K562 (cell line): ENCODE results near the gene MBD2. TPM values are rescaled to one million over a fixed set of nuclear protein-coding genes. Genes with fewer than 3 reads are reported as not detected.

ENCODE experiments used
- ATAC-seq: fragments of 200-7000 bp; cut with Tn5 transposase; 3 replicates; pipeline ENCODE4 v1.9.1; 2020; ENCODE audit warnings: moderate library complexity
- BruUV-seq: library from RNA; stranded (reverse); fragments of 400-500 nt; replicated peaks from 2 replicates; lab custom pipeline; 2021; lab: Mats Ljungman, UMichigan
- CTCF ChIA-PET: fragments of 300-600 bp; formaldehyde crosslinking; extraction: SDS; loops from one replicate; lab custom pipeline; 2021; ENCODE audit warnings: low intra/inter-chr PET ratio; lab: Yijun Ruan, JAX
- POLR2A ChIA-PET: fragments of 300-600, 350-650 bp; sonication (Branson Sonifier 250); formaldehyde crosslinking; extraction: SDS; loops from one replicate; lab custom pipeline; 2021; ENCODE audit warnings: antibody characterized with exemption, inconsistent platforms; lab: Yijun Ruan, JAX
- DNase-seq, 4 experiments: peaks; one replicate each; pipeline versions ENCODE4 v3.0.0 to v3.0.0-alpha.2; 2011 to 2018; ENCODE audit warnings: low spot score in 3 of 4, mixed read lengths in 3 of 4; ENCODE audit errors: extremely low read depth in 1 of 4
- FAIRE-seq: peaks from 2 replicates; lab custom pipeline; 2011; peaks lifted over from hg19 to GRCh38; lab: Jason Lieb, UNC
- H2AFZ ChIP-seq: 2 replicates; pipeline ENCODE4 v1.6.0; 2011; ENCODE audit warnings: low read depth, low read length, control low read depth, inconsistent platforms
- H3K27ac ChIP-seq: fragments of 200-600 bp; 3 replicates; pipeline ENCODE4 v1.8.0; 2011; ENCODE audit warnings: low read depth, mild to moderate bottlenecking, control low read depth, inconsistent platforms, low read length, moderate library complexity, mixed read lengths; ENCODE audit errors: extremely low read depth
- H3K27me3 ChIP-seq, 2 experiments: fragments of 300-600 bp in 1 of 2; 2 replicates in 1 of 2; 3 replicates in 1 of 2; pipeline versions ENCODE4 v1.6.0 to v1.8.0; 2011; ENCODE audit warnings: inconsistent platforms in 2 of 2, low read length in 2 of 2, mild to moderate bottlenecking in 1 of 2, mixed read lengths in 1 of 2, moderate library complexity in 1 of 2; ENCODE audit not compliant: control insufficient read depth in 2 of 2, insufficient read depth in 2 of 2
- H3K36me3 ChIP-seq: fragments of 300-600 bp; 3 replicates; pipeline ENCODE4 v1.8.0; 2011; ENCODE audit warnings: mild to moderate bottlenecking, low read length, inconsistent platforms; ENCODE audit not compliant: control insufficient read depth, insufficient read depth
- H3K4me1 ChIP-seq, 2 experiments: fragments of 200-600 bp in 1 of 2; replicated peaks in 1 of 2; 2 replicates in 1 of 2; 3 replicates in 1 of 2; pipeline versions ENCODE4 v1.5.1 to v1.8.0; 2011; ENCODE audit warnings: inconsistent platforms in 2 of 2, low read length in 2 of 2, mild to moderate bottlenecking in 1 of 2, mixed read lengths in 1 of 2, moderate library complexity in 1 of 2; ENCODE audit not compliant: control insufficient read depth in 2 of 2, insufficient read depth in 2 of 2
- H3K4me2 ChIP-seq: 2 replicates; pipeline ENCODE4 v1.6.1; 2011; ENCODE audit warnings: low read length, control low read depth, inconsistent platforms, mixed read lengths; ENCODE audit not compliant: insufficient read depth
- H3K4me3 ChIP-seq: fragments of 200-600 bp; sonication (generic), shearing (Covaris generic); 2 replicates; pipeline ENCODE4 v1.5.1; 2016; ENCODE audit warnings: control low read depth, inconsistent platforms
- H3K79me2 ChIP-seq: fragments of 200-600 bp; 3 replicates; pipeline ENCODE4 v1.8.0; 2011; ENCODE audit warnings: low read length, inconsistent platforms; ENCODE audit not compliant: control insufficient read depth, insufficient read depth
- H3K9ac ChIP-seq, 2 experiments: 2 replicates each; pipeline versions ENCODE4 v1.6.0 to v1.6.1; 2011; ENCODE audit warnings: low read depth in 2 of 2, low read length in 2 of 2, control low read depth in 1 of 2, inconsistent platforms in 1 of 2, mild to moderate bottlenecking in 1 of 2, mixed read lengths in 1 of 2; ENCODE audit not compliant: insufficient read depth in 1 of 2
- H3K9me1 ChIP-seq: one replicate; pipeline ENCODE4 v1.6.0; 2011; ENCODE audit warnings: inconsistent platforms, mild to moderate bottlenecking, low read length, moderate library complexity; ENCODE audit not compliant: control insufficient read depth, insufficient read depth
- H3K9me3 ChIP-seq: replicated peaks from 2 replicates; pipeline ENCODE4 v1.5.1; 2011; ENCODE audit warnings: low read depth, low read length, inconsistent platforms; ENCODE audit not compliant: control insufficient read depth, insufficient read depth
- H4K20me1 ChIP-seq: replicated peaks from 2 replicates; pipeline ENCODE4 v1.6.1; 2011; ENCODE audit warnings: low read length, inconsistent platforms, mixed read lengths; ENCODE audit not compliant: control insufficient read depth, insufficient read depth
- PTRF ChIP-seq: fragments of 450-650 bp; IDR thresholded peaks from 2 replicates; pipeline ENCODE4 v1.6.1; 2016; ENCODE audit warnings: mild to moderate bottlenecking, missing genetic modification characterization, missing compliant biosample characterization
- RFX5 ChIP-seq: IDR thresholded peaks from 2 replicates; pipeline ENCODE4 v1.6.1; 2011; ENCODE audit warnings: low read depth, mild to moderate bottlenecking, improper control_type of control experiment, low read length
- SNRNP70 ChIP-seq: fragments of 200-400 bp; formaldehyde crosslinking; optimal IDR thresholded peaks from 2 replicates; pipeline ENCODE3; 2017; ENCODE audit warnings: low read depth, low read length
- SOX6 ChIP-seq: fragments of 450-650 bp; IDR thresholded peaks from 2 replicates; pipeline ENCODE4 v1.6.1; 2014; ENCODE audit warnings: mild to moderate bottlenecking
- SRSF1 ChIP-seq: fragments of 200-400 bp; formaldehyde crosslinking; IDR thresholded peaks from 2 replicates; pipeline ENCODE4 v1.6.1; 2017; ENCODE audit warnings: mild to moderate bottlenecking, low read depth, low read length, moderate library complexity
- TCF7L2 ChIP-seq: fragments of 150-350 bp; IDR thresholded peaks from 2 replicates; pipeline ENCODE4 v1.6.1; 2016; ENCODE audit warnings: low read depth, mild to moderate bottlenecking, low read length, moderate library complexity
- ZBED1 ChIP-seq: IDR thresholded peaks from 2 replicates; pipeline ENCODE4 v1.6.1; 2014
- ZFP1 ChIP-seq: fragments of 450-650 bp; formaldehyde crosslinking; IDR thresholded peaks from 2 replicates; pipeline ENCODE4 v1.4.0; 2020; ENCODE audit warnings: mild to moderate bottlenecking, mixed read lengths
- ZNF134 ChIP-seq: fragments of 250-450 bp; sonication (Bioruptor Pico); conservative IDR thresholded peaks from 2 replicates; pipeline ENCODE4 v1.4.0; 2020
- ZNF263 ChIP-seq: sonication (generic); formaldehyde crosslinking; IDR thresholded peaks from 2 replicates; pipeline ENCODE4 v1.8.0; 2022; ENCODE audit warnings: mild to moderate bottlenecking, missing genetic modification reagents, borderline replicate concordance
- ZNF431 ChIP-seq: sonication (generic); formaldehyde crosslinking; IDR thresholded peaks from 2 replicates; pipeline ENCODE4 v1.8.0; 2022; ENCODE audit warnings: mild to moderate bottlenecking, missing genetic modification reagents
- ZNF717 ChIP-seq: fragments of 250-450 bp; sonication (Bioruptor Pico); IDR thresholded peaks from 2 replicates; pipeline ENCODE4 v1.5.0; 2021
- ZNF764 ChIP-seq: fragments of 250-450 bp; sonication (Bioruptor Pico); IDR thresholded peaks from 2 replicates; pipeline ENCODE4 v1.4.0; 2020; ENCODE audit warnings: low read depth, mild to moderate bottlenecking, moderate library complexity
- ZNF830 ChIP-seq: fragments of 250-450 bp; sonication (Bioruptor Pico); IDR thresholded peaks from 2 replicates; pipeline ENCODE4 v1.5.0; 2021; ENCODE audit warnings: mild to moderate bottlenecking
- WGBS: fragments of 100-300 bp; shearing (Covaris generic); methylation state at CpG from one replicate; pipeline ENCODE4 v1.1.6; 2016; ENCODE audit warnings: low coverage, mixed read lengths; ENCODE audit not compliant: insufficient coverage; ENCODE audit errors: missing lambda C conversion rate; 5-methylcytosine and 5-hydroxymethylcytosine counted together
- in situ Hi-C: fragments of 300-500 bp; cut with MboI; formaldehyde crosslinking; loops from 4 replicates; pipeline ENCODE4 v1.15.0; 2018; ENCODE audit warnings: inconsistent platforms, mixed read lengths
- intact Hi-C: fragments of 100-400 bp; cut with micrococcal nuclease; formaldehyde crosslinking; loops from 2 replicates; pipeline ENCODE4 v1.14.2; 2022
- polyA plus RNA-seq, 8 experiments: library from polyadenylated mRNA; depleted of rRNA in 4 of 8; stranded (reverse) in 5 of 8; unstranded in 3 of 8; fragments of >200 nt; fragmentation: Nextera tagmentation in 2 of 8; fragmentation: Illumina TruSeq in 1 of 8; extraction: Ambion mirVana in 2 of 8; extraction: Trizol in 1 of 8; gene quantifications; 2 replicates each; pipeline versions ENCODE4 v1.2.1 to v1.2.3, GENCODE V29; 2011 to 2014; ENCODE audit warnings: inconsistent platforms in 1 of 8, missing spikeins in 1 of 8
- total RNA-seq, 7 experiments: library from RNA; depleted of rRNA in 6 of 7; stranded (reverse); fragments of >200 nt in 6 of 7; fragmentation: Illumina TruSeq in 2 of 7; extraction: Trizol in 2 of 7; gene quantifications; 2 replicates each; pipeline versions ENCODE4 v1.2.1 to v1.2.3, GENCODE V29; 2011 to 2021; ENCODE audit warnings: low replicate concordance in 1 of 7

The MBD2 gene
- total and polyA plus RNA-seq, 9 of the 15 experiments (the other 6 are each of a cell fraction or from before 2014, with no cell fraction given), result 4.4 to 40.2 (median 13.9) TPM

GRCh38 chr18:54267701-54268100, 43.2 kb upstream of the MBD2 start:
- Histone ChIP-seq H3K4me2 (no peak overlapping the region), H4K20me1 (no peaks in the 10 kb centered on the region), H3K9me3 (no peaks in the 10 kb centered on the region), H3K9me1 (no peaks in the 10 kb centered on the region), H3K27me3 (no peaks in the 10 kb centered on the region), H3K4me1 (peaks cover 6 to 14% of the 10 kb centered on the region in 2 experiments; a peak in 3 of 5 replicates), H3K36me3 (no peaks in the 10 kb centered on the region), H3K4me3 (no peak overlapping the region), H2AFZ (no peak overlapping the region), H3K27ac (no peak overlapping the region), H3K79me2 (0 out of 3 replicates have a peak, but pooled peaks cover 12% of the 10 kb centered on the region), H3K9ac (no peak overlapping the region)
- DNase-seq (no peak), ATAC-seq (no peak), FAIRE-seq (no peak)
- 97% methylated on average over 7 of the region's 7 CpGs for WGBS
- ChIA-PET CTCF (no interaction called here), POLR2A (no interaction called here)
- in situ Hi-C loops, result no loop called here
- no TSS peak for BruUV-seq
- intact Hi-C loops, result no loop called here
- no peak for TF ChIP-seq ZNF717 (CRISPR knock-in tag)
- TF ChIP-seq ZNF431, result no peak
- no peak for TF ChIP-seq SRSF1
- no peak for TF ChIP-seq PTRF
- TF ChIP-seq ZNF764 (CRISPR knock-in tag), result no peak
- no peak for TF ChIP-seq RFX5
- no peak for TF ChIP-seq ZNF134 (CRISPR knock-in tag)
- TF ChIP-seq SNRNP70, result no peak
- no peak for TF ChIP-seq TCF7L2
- TF ChIP-seq ZBED1, result no peak
- TF ChIP-seq SOX6, result no peak
- TF ChIP-seq ZNF830 (CRISPR knock-in tag), result no peak
- no peak for TF ChIP-seq ZNF263 (CRISPR knock-in tag)
- no peak for TF ChIP-seq ZFP1 (CRISPR knock-in tag)
